Measurements from ENCODE around the gene ELL2. TPM values are rescaled to one million over a fixed set of nuclear protein-coding genes. Genes with fewer than 3 reads are reported as not detected.
"Not testable (repeated sequence)": the region's sequence is repeated elsewhere in the genome, so short reads cannot be mapped to it uniquely, and the experiment has no call there.

ELL2 gene
- total and polyA plus RNA-seq, 2 experiments from 2014 or later, result 18.7 to 41.8 TPM

DNA sequence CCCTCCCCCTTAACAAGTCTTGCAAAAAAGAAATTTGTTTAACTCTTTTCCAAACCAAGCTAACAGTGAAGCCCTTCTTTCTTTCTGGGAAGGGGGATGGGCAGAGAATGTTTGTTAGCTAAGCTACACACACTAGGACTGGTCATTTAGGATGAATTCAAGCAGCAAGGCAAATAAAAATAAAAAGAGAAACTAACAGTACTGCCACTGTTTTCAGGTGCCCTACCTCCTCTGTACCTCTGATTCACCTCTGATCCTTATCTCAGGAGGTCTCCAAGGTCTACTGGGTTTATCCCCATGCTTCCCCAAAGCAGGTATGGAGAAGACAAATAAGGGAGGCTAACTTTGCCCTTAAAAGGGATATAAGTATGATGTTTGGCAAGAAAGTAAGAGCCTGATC lies 52.9 kb downstream of the ELL2 start:
- H3K27ac ChIP-seq, result no peak overlapping the region
- H3K4me3 ChIP-seq, result no peak overlapping the region
- H3K9me3 ChIP-seq (ENCODE audit: low read depth), result no peaks in the 10 kb centered on the region
- peaks cover 5% of the 10 kb centered on the region for H3K4me1 ChIP-seq (ENCODE audit: low read depth)
- TF ChIP-seq, protein P1, sequence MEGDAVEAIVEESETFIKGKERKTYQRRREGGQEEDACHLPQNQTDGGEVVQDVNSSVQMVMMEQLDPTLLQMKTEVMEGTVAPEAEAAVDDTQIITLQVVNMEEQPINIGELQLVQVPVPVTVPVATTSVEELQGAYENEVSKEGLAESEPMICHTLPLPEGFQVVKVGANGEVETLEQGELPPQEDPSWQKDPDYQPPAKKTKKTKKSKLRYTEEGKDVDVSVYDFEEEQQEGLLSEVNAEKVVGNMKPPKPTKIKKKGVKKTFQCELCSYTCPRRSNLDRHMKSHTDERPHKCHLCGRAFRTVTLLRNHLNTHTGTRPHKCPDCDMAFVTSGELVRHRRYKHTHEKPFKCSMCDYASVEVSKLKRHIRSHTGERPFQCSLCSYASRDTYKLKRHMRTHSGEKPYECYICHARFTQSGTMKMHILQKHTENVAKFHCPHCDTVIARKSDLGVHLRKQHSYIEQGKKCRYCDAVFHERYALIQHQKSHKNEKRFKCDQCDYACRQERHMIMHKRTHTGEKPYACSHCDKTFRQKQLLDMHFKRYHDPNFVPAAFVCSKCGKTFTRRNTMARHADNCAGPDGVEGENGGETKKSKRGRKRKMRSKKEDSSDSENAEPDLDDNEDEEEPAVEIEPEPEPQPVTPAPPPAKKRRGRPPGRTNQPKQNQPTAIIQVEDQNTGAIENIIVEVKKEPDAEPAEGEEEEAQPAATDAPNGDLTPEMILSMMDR (IDR thresholded peaks at IDR 0.05; ENCODE audit: low read depth, low read length), result no peak
- DNase-seq (ENCODE audit: low read depth in 1 of 2, low spot score in 1 of 2), result no peak
- no peaks in the 10 kb centered on the region for H3K36me3 ChIP-seq
- no peaks in the 10 kb centered on the region for H3K27me3 ChIP-seq

DNA sequence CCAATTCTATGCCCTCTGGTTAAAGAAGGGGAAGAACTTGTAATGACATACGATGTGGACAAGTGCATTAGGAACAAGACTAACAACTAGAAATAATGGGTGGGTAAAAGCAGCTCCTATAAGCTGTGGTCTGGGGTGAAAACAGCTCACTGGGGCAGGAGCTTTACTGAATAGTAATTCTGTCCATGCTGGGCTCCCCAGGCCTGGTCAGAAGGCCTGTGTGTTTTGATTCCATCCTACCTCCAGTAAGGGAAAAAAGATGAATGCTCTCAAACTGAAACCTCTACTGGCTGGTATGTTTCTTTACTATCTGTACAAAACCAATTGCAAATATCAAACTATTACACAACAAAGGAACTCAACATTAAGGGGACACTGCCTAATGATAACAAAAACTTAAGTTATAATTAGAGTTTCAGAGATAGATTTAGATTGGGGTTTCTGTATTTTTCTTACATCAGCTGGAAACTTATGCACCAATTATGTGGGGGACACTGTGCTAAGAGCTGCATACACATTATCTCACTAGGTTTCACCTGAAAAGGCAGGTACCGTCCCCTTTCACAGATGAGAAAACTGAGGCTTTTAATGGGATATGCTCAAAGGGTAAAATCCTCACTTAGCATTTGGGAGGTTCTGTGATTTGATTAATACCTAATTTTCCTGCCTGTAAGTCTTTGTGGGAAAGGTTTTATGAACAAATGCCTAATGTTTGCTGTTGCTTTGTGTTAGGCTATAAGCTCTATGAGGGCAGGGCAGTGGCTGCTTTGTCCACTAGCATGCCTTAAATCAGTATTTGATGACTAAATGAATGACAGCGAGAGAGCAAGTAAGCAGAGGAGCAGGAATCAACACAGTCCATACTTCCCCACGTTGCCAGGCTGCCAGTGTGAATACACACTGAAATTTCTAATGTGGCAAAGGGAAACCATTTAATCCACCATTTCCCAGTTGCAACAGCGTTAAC lies 53.6 kb downstream of the ELL2 start:
- TF ChIP-seq, protein P1 (IDR thresholded peaks at IDR 0.05; ENCODE audit: low read depth, low read length), result no peak
- Histone ChIP-seq H3K4me3 (no peak overlapping the region), H3K27me3 (no peaks in the 10 kb centered on the region), H3K27ac (peak overlapping the region; percentile 21), H3K4me1 (ENCODE audit: low read depth) (peaks cover 5% of the 10 kb centered on the region), H3K36me3 (no peaks in the 10 kb centered on the region), H3K9me3 (ENCODE audit: low read depth) (no peaks in the 10 kb centered on the region)
- no peak for DNase-seq (ENCODE audit: low read depth in 1 of 2, low spot score in 1 of 2)

DNA sequence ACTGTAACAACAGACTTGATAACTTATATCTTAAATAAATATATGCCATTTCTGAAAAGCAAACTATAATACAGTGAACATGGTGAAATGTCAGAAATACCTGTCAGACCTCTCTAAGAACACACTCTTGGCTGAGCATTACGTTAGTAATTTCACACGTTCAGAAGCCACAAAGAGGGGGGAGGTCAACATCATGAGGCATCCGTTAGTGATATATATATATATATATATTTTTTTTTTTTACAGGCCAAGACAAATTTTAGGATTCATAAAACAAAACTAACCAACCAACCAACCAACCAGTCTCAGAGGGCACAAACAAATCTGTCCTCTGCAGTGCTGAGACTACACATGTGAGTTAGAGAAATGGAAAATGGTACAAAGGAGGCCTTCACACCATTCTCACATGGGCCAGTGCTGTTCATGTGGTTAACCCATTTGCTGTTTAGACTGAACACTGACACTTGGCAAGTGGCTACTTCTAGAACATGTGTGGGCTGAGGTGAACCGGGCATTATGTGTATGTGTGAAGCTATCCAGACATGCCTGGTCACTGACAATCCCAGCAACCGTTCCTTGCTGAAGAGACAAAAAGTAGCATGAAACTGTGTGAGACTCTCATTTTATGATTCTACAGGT lies 54.5 kb downstream of the ELL2 start:
- peak overlapping the region; percentile 21 for H3K27ac ChIP-seq
- H3K36me3 ChIP-seq, result no peaks in the 10 kb centered on the region
- no peaks in the 10 kb centered on the region for H3K27me3 ChIP-seq
- no peak overlapping the region for H3K4me3 ChIP-seq
- peaks cover 5% of the 10 kb centered on the region for H3K4me1 ChIP-seq (ENCODE audit: low read depth)
- TF ChIP-seq, protein P1 (IDR thresholded peaks at IDR 0.05; ENCODE audit: low read depth, low read length), result no peak
- H3K9me3 ChIP-seq (ENCODE audit: low read depth), result no peaks in the 10 kb centered on the region
- no peak for DNase-seq (ENCODE audit: low read depth in 1 of 2, low spot score in 1 of 2)

DNA sequence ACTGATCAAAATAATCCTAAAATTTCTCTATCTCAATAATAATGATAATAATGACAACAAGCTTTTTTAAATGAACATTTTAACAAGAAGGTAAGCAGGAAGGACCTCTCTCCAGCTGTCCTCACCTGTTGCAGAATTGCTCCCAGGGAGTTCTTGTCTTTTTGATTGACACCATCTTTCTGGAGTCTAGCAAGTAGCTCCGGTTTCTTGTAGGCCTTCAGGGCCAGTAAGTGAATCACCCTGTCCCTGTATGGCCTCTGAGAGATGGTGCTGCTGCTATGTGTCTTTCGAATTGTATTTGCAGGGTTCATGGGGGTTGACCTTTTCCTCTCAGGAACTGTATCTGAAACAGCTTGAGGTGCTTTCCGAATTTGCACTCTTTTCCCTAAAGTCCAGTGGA lies 55.3 kb downstream of the ELL2 start:
- not testable (repeated sequence) for H3K27me3 ChIP-seq; H3K4me1 ChIP-seq (ENCODE audit: low read depth); DNase-seq (ENCODE audit: low read depth in 1 of 2, low spot score in 1 of 2); H3K4me3 ChIP-seq; H3K36me3 ChIP-seq; H3K27ac ChIP-seq; H3K9me3 ChIP-seq (ENCODE audit: low read depth)

DNA sequence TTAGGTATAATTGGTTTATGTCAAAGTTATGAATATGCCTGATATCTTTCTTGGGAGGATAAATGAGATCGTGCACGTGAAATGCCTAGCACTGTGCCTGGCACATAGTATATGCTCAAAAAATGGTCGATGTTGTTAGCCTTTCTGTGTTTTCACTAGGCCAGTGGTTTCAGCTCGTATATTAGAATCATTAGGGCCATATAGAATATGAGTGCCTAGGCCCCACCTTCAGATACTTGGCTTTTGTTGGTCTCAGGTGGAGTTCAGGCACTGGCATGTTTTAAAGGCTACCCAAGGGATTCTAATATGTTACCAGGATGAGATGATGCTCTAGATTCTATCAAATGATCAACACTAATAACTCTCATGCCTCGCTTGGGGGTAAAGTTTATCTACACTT lies 56.8 kb downstream of the ELL2 start:
- TF ChIP-seq, protein P1 (IDR thresholded peaks at IDR 0.05; ENCODE audit: low read depth, low read length), result no peak
- Histone ChIP-seq H3K27me3 (no peaks in the 10 kb centered on the region), H3K4me3 (no peak overlapping the region), H3K4me1 (ENCODE audit: low read depth) (peaks cover 5% of the 10 kb centered on the region), H3K36me3 (no peaks in the 10 kb centered on the region), H3K27ac (no peak overlapping the region), H3K9me3 (ENCODE audit: low read depth) (no peaks in the 10 kb centered on the region)
- no peak for DNase-seq (ENCODE audit: low read depth in 1 of 2, low spot score in 1 of 2)

DNA sequence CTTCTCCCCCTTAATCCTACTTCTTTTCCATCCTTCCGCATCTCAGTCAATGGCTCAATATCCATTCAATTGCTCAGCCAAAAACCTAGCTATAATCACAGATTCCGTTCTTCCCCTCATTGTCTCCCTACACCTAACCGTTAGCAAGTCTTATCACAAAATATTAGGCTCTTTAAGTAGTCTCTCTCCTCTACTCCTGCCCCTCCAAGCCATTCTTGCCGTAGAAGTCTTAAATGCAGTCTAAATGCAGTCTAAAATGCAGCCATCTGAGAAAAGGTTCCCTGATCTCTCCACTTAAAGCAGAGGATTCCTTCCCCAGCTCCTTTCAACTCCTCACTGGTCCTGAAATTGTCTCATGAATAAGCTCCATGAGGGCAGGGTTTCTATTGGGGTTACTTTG lies 57.8 kb downstream of the ELL2 start:
- TF ChIP-seq, protein P1 (IDR thresholded peaks at IDR 0.05; ENCODE audit: low read depth, low read length), result no peak
- H3K36me3 ChIP-seq, result peaks cover 4% of the 10 kb centered on the region
- peaks cover 5% of the 10 kb centered on the region for H3K4me1 ChIP-seq (ENCODE audit: low read depth)

More for the DNA sequence above, 57.8 kb downstream of the ELL2 start:
- no peaks in the 10 kb centered on the region for H3K27me3 ChIP-seq
- H3K27ac ChIP-seq, result no peak overlapping the region
- no peak overlapping the region for H3K4me3 ChIP-seq
- H3K9me3 ChIP-seq (ENCODE audit: low read depth), result no peaks in the 10 kb centered on the region
- no peak for DNase-seq (ENCODE audit: low read depth in 1 of 2, low spot score in 1 of 2)
